Activated CD8-positive, alpha-beta memory T cell treated with anti-CD3 and anti-CD28 coated beads, Interleukin-2, amount 50 U/mL, for 4 hours (primary cell): ENCODE results near the gene PRDM15.
"Not testable (repeated sequence)": the region's sequence is repeated elsewhere in the genome, so short reads cannot be mapped to it uniquely, and the experiment has no call there.

ENCODE experiments used
- DNase-seq: peaks from one replicate; pipeline ENCODE4 v3.0.0-alpha.2; 2020

Gene PRDM15

GRCh38 chr21:41801321-41802197 lies 77.6 kb downstream of the PRDM15 start:
- DNase-seq: no peak

GRCh38 chr21:41800425-41801320 lies 78.5 kb downstream of the PRDM15 start:
- DNase-seq: no peak

DNA sequence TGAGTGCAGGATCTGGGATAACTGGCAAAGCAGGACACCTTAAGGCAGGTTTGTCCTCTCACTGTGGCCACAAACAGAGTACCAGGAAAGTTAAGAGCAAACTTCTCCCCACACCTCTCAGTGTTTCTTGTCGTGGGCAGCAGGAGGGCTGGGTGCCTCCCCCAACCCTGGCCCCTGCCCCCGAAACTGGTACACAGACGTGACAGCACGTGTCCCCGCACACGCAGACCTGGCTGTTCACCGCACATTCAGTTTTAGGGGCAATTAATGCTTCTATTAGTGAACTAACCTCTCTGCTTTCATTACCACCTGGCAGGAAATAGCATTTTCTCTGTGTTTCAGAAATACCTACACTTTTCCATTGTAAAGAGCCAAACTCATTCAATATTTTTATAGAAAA lies 79.4 kb downstream of the PRDM15 start:
- DNase-seq: no peak

DNA sequence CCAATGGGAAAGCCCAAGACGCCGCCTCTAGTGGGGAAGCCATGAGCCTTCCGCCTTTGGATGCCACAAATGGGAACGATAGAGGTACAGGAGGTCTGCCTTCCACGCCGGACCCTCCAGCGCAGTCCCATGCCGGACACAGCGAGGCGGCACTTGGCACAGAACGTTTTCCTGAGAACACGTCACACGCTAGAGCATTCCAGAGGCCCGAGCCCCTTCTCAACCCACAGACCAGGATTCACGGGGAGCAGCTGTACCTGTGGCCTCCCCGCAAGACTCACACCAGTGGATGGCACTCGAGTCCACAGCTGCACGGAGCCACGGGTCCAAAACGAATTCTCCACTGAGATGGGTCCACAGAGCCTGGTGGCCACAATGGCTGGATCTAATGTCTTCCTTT lies 80.8 kb downstream of the PRDM15 start:
- no peak for DNase-seq

DNA sequence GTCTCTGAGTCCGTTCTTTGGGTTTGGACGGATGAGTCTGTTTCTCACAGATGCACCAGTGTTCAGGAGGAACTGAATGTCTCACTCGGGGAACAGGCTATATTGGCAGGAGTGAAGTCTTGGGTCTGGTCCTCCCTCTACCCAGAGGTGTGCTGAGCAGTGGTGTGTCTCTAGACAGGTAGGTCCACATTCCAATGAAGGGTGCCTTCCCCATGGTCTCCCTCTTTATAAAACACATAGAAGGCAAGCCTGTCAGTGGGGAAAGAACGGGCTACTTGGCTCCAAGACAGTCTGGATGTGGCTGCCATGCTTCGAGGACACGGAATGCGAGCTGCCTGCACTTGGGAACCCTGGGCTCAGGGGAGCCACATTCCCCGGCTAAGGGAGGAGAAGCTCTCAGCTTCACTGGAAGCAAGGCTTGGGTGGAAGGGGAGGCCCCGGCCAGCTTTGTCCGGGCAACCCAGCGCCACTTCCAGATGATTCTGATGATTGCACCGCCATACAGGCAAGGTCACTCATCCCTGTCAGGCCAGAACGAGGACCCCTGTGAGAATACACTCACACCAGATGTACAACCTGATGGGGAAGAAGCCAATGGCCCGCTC lies 82.6 kb downstream of the PRDM15 start:
- no peak for DNase-seq

DNA sequence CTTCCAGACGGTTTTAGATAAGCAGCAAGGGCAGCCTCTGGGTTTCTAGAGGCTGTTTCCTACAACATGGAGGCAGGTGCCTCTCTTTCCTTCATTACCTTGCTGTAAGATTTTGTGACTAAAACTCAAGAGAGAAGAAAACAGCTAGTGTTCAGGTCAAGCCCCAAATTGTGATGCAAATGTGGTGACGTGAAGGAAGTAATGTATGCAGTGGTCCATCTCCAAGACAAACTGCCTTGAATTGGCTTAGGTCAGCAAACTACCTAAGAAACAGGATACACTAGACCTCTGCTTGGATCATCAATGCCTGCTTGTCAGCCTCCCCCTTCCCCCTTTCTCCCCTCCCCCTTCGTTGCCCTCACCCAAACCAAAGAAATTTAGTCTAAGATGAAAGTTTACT lies 83.4 kb downstream of the PRDM15 start:
- no peak for DNase-seq

DNA sequence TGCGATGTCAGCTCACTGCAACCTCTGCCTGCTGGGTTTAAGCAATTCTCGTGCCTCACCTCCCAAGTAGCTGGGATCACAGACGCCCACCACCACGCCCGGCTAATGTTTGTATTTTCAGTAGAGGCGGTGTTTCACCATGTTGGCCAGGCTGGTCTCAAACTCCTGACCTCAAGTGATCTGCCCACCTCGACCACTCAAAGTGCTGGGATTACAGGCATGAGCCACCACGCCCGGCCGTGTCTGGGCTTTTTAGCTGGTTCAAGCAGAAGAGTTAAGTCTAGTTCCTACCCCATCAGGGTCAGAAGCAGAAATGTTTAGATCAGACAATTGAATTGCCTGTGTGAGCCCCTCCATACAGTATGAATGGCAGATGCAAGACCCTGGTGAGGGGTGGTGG lies 84.5 kb downstream of the PRDM15 start:
- no peak for DNase-seq

DNA sequence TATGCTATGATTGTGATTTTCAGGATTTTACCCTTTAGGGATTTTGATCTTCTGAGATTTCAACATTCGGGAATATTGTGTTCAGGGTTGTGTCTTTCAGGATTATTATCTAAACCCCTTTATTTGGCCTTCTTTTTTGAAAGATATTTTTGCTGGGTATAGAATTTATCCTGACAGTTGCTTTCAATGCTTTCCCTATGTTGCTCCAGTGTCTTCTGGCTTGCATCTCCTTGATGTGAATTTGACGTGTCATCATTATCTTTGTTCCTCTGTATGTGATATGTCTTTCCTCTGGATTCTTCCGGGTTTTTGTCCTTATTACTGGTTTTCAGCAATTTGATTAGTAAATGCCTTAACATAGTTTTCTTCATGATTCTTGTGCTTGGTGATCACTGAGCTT lies 86.4 kb downstream of the PRDM15 start:
- DNase-seq: no peak

GRCh38 chr21:41786509-41786987 lies 92.6 kb downstream of the PRDM15 start:
- DNase-seq: no peak

DNA sequence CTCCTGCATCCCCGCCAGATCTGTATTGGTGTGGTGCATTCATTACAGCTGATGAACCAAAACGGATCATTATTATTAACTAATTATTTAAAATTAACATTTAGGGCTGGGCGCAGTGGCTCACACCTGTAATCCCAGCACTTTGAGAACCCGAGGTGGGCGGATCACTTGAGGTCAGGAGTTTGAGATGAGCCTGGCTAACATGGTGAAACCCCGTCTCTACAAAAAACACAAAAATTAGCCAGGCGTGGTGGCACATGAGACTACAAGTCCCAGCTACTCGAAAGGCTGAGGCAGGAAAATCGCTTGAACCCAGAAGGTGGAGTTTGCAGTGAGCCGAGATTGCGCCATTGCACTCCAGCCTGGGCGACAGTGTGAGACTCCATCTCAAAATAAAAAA lies 93.9 kb downstream of the PRDM15 start:
- not testable (repeated sequence) for DNase-seq

DNA sequence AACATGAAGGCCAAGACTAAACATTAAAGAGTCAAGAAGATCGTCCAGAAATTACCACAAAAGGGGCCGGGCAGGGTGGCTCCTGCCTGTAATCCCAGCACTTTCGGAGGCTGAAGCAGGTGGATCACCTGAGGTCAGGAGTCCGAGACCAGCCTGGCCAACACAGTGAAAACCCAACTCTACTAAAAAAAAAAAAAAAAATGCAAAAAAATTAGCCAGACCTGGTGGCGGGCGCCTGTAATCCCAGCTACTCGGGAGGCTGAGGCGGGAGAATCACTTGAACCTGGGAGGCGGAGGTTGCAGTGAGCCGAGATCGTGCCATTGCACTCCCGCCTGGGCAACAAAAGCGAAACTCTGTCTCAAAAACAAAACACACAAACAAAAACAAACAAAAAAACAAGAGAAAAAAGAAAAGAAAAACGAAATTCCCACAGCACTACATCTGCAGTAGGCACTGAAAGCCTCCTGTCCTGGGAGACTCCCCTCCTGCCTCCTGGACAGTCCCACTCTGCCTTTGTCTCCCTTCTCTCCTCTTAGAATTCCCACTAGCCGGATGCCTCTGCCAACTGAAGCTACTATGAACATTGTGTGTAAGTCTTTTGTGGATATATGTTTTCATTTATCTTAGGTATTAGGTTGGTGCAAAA lies 94.6 kb downstream of the PRDM15 start:
- DNase-seq: no peak

DNA sequence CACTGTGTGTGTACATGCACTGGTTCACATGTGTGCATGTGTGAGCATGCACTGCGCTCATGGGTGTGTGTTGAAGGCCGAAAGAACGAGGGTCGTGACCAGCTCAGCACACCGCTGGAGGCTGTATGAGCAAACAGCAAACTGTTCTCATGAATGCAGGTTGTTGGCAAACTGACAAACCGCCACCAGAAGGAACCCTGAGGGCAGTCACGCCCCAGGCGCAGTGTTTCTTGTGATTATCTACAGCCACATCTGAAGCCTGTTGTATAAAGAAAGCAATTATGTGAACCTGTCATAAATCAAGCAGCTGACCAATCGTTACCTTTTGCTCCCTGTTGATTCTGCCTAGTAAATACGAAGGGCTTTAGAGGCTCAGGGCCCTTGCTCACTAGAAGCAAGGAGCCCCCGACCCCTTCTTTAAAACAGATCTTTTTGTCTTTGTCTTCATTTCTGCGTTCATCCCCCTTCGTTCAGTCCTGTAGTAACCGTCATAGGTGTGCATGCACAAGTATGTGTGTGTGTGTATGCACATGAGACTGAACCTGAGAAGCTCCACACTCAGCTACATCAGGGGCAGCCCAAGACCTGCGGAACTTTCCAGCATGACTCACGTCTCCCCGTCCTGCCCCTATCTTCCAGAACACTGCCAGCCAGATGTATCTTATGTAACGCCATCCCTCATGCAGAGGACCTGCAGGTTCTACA lies 95.5 kb downstream of the PRDM15 start:
- no peak for DNase-seq

GRCh38 chr21:41781050-41781410 lies 98.1 kb downstream of the PRDM15 start:
- DNase-seq: no peak

- DNase-seq: no peak
Observed at GRCh38 chr21:41780337-41781049, 98.7 kb downstream of the PRDM15 start.

DNA sequence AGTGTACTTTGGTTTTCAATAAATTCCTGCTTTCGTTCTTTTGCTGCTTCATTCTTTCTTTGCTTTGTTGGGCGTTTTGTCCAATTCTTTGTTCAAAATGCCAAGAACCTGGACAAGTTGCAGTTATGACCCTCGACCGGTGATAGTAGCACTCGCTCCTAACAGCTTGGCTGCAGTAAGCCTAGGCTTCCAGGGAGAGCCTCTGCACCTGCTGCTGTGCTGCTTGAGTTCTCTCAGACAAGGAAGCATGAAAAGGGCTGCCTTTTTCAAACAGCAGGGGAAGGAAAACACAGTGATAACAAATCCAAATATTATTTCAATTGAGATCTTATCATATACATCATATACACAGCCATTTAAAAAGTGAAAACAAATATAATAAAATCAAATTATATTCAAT lies 99.5 kb downstream of the PRDM15 start:
- no peak for DNase-seq

DNA sequence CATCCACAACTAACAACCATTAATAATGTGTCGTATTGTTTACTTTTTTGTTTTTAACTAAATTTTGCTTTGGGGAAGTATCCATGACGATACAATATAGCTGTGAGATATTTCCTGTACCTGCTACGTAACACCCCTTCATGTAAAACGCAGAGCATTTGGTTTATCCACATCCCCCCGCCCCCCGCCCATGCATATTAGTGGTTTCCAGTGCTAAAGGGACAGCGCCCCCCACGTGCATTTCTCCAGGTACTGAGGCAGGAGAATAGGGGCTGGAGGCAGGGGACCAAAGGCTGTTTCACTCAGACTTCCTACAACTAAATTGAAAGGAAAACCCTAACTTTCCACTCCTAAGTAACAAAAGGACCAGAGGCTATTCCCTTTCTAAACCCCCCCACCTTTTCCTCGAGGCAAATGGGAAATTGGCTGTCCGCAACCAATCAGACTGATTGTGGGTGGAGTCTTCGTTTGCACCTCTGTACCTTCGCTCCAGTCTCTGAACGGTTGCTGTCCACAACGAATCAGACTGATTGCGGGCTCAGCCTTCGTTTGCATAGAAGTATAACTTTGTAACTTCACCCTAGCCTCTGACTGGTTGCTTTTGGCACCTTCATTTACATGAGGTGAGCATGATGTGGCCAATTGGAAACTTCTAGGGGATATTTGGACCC lies 100.1 kb downstream of the PRDM15 start:
- no peak for DNase-seq

DNA sequence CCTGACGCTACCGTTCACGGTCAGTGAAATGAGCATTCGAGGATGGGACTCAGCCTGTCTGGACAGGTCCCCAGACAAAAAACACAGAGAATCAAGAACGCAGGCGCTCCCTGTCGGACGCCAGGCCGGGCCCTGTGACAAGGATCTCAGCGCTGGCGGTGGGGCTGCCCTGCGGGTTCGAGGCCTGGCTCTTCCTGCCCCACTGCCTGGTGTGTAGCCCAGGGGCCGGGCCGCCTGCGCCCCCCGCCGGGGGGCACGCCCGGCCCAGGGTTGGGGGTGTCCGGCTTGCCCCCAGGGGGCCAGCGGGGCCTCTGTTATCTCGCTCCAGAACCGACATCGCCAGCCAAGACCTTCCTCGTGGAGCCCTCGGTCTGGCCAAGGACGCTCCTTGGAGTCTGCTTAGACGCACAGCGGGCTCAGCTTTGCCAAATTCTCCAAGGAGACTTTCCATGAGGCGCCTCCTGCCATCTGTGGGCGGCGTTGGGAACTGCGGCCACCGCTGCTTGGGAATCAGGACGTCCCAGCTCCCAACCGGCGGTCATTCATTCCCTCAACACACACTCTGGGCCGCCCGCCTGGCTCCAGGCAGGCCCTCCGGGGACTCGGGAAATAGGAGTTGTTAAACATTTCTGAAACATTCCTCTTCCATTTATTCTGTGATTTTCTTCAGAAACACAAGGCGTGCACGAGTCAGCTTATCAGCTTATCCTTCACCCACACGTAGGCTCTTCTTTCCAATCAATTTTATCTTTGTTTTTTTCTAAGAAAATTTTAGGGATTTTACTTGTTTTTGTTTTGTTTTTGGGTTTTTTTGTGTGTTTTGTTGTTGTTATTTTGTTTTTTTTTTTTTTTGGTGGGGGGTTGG lies 101.0 kb downstream of the PRDM15 start:
- DNase-seq: no peak

GRCh38 chr21:41776778-41777177 lies 102.4 kb downstream of the PRDM15 start:
- DNase-seq: no peak

GRCh38 chr21:41775149-41775472 lies 104.0 kb downstream of the PRDM15 start:
- DNase-seq: no peak

GRCh38 chr21:41774467-41775148 lies 104.5 kb downstream of the PRDM15 start:
- no peak for DNase-seq
